Measurements from ENCODE around the gene OR56A1.
"Not testable (repeated sequence)": the region's sequence is repeated elsewhere in the genome, so short reads cannot be mapped to it uniquely, and the experiment has no call there.

OR56A1 gene

DNA sequence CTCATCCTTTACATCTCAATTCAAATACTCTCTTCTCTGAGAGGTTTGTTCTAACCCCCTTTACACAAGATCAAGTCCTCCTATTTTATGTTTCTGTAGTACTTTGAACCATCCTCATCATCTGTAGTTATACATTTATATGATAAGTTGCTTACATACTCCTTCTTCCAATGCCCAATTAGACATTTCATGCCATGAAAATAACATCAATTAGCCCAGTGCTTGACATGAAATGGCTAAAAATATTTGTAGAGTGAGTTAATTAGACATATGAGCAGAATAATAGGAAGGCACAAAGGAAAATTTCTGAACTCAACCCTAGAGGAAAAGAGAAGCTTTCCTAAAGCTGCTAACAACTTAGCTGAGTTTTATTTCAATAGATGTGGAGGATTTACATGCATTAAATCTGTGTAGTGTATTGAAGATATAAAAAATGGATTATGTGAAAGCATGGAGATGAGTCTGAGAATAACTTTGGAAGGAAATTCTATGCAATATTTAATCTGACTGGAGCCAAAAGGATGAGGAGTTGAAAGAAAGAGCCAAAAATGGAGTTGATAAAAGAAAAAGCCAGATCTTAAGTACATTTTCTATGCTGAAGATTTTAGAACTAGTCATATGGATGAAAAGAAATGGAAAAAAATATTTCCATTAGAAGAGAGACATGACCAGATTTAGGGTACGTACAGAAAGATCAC, at the start of gene OR56A1:
TSS of gene OR56A1 (minus strand) at position 51 of the 698 bp plus-strand sequence. CDS start 3,066 bp downstream, outside the sequence.
- DNase-seq (ENCODE audit: low spot score), result no peak

DNA sequence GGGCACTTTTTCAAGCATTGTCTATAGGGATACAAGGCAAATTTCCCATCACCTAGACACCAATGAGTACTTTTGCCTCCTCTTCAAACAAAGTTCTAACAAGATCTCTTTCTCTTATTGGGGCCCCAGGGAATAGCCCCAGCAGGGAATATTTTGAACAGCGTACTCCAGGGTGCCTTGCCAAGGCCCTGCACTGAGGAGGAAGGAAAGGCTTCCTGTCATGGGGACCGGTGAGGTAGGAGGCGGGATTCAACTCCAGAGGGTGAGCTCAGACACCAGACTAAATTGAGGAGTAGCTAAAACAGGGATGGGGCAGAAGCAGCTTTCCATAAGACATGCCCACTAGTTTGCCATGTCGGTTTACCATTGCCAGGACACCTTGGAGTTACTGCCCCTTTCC, 48.9 kb upstream of the OR56A1 start:
- DNase-seq (ENCODE audit: low spot score), result no peak

GRCh38 chr11:6077723-6078122, 47.2 kb upstream of the OR56A1 start:
- DNase-seq (ENCODE audit: low spot score), result no peak

DNA sequence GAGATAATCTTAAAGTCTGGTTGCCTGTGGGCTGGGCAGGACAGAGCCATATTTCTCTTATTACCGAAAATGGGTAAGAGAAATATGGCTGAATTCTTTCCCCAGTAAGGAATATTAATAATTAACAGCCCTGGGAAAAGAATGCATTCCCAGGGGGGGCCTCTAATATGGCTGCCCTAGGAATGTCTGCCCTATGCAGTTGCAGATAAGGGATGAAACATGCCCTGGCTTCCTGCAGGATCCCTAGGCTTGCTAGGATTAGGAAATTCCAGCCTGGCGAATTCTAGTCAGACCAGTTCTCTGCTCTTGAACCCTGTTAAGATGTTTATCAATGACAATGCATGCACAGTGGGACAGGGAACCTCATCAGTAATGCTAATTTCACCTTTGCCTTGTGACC, 45.9 kb upstream of the OR56A1 start:
- DNase-seq (ENCODE audit: low spot score), result not testable (repeated sequence)

DNA sequence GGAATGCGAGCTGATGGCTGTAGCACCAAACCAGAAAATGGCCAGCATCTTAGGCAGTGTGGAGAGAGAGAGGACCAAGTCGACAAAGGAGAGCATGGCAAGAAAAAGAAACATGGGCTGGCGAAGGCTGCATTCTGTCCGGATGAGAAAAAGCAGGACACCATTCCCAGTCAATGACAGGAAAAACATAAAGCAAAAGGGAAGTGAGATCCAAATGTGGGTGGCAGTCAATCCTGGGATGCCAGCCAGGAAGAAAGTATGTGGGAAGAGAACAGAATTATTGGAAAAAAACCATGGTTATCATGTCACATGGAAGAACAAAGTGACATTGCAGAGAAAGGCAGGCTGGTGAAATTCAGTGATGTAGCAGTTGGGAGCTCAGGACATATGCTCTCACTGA, 36.9 kb upstream of the OR56A1 start:
- DNase-seq (ENCODE audit: low spot score), result no peak

DNA sequence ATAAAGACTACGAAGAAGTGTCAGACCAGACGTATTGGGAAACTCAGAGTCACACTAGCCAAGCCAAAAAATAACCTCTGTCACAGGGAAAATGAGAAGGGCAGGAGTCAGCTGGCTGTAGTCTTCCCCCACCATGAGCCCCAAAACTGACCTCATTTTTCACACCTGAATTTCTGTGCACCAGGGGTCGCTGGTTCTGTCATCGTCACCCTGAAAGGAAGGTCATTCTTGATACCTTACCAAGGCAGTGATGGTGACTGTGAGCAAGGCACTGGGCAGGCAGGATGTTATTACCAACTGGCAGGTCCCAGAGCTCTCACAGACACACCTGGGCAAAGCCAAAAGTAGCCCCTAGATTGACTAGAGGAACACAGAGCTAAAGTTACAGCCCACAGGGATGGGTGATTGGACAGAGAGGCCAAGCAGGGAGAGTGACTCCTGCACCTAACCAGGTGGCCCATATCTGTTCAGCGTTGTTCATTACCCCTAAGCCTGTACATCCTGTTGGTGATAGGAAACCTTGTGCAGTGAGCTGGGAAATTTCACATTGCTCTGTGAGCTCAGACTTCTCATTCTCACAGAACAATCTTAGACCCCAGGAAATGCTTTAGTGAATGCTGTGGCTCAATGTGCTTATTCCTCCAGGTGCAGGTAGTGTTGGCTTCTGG, 32.3 kb upstream of the OR56A1 start:
- DNase-seq (ENCODE audit: low spot score), result peak; percentile 8

- no peak for DNase-seq (ENCODE audit: low spot score)
Observed at GRCh38 chr11:6061475-6061874, 30.9 kb upstream of the OR56A1 start.

DNA sequence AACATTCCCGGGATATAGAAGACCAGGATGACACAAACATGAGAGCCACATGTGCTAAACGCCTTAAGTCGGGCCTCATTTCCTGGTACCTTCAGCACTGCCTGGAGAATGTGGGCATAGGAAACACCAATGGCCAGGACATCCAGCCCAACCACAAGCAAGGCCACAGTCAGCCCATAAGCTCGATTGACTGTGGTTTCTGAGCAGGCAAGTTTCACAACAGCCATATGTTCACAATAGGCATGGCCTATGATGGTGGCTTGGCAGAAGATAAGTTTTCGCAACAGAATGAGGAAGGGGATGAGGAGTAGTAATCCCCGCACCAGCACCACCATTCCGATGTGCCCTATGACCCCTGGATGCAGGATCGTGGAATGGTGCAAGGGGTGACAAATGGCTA, 26.9 kb upstream of the OR56A1 start:
- DNase-seq (ENCODE audit: low spot score), result no peak

DNA sequence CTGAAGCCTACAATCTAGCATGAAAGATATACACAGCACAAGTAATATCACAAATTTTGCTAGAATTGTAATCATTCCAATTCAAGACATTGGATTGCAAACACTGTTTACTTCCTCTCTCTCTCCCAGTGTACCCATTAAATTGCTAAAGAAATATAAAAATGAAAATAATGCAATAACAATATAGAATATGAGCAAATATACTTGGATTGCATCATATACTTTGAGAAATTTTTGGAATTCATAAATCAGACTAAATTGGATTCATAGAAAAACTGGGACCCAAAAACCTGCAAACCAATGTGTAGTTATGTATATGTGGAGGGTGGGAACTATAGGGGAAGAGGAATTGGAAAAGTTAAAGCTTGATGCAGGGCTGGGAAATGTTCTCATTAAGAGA, 25.0 kb upstream of the OR56A1 start:
- no peak for DNase-seq (ENCODE audit: low spot score)

- no peak for DNase-seq (ENCODE audit: low spot score)
Observed at GRCh38 chr11:6052374-6052773, 21.8 kb upstream of the OR56A1 start.

GRCh38 chr11:6040874-6041273, 10.3 kb upstream of the OR56A1 start:
- DNase-seq (ENCODE audit: low spot score), result no peak

DNA sequence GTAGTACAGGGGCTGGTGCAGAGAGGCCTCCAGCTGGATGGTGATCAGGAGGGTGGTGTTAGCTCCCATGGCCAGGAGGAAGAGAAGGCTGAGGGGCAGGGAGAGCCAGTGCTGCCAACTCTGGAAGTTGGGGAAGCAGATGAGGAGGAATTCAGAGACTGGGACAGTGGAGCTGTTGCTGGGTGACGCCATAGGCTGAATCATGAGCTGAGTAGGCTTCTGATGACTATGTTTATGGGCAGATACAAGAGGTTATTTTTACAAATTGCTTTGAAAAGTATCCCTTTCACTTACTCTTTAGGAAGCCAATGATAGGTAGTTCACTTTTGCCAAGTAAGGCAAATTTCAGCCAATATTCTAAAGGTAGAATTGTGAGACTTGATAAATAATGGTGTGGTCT, 3.1 kb downstream of the OR56A1 start:
- DNase-seq (ENCODE audit: low spot score), result no peak

DNA sequence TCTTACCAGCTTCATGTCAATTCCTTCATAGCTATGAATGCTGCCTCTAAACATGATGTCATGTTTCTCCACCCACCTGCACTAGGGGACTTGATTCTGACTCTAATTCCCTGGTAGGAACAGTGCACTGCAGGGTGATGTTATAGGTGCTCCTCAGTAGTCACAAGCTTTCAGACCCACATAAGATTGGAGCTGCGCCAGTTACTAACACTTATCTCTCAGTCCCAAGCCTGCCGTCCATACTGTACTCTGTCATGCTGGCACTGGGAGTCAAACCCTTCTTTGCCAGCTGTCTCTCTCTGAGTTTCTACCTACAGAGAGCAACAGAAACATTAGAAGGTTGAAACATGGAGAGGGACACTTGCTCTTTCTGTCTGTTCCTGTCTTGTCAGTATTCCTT, 5.5 kb downstream of the OR56A1 start:
- DNase-seq (ENCODE audit: low spot score), result no peak

DNA sequence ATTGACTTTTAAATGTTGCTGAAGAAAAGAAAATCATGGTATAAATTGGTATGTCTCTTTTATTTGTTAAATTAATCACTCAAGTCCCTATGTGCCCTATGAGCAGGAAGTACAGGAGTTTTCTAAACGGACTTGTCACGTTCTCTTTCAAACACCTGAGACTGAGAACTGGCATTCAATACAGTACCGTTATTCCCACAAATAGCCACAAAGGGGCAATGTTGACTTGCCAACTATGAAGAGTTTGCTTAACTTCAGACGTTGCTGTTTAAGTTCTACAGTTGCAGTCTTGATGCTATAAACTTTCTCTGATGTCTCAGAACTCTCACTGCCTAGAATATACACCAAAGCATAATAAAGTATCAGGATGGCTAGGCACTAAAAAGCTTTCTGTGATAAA, 7.6 kb downstream of the OR56A1 start:
- peak; percentile 55 for DNase-seq (ENCODE audit: low spot score)

- DNase-seq (ENCODE audit: low spot score), result no peak
Observed at GRCh38 chr11:6013042-6013441, 17.5 kb downstream of the OR56A1 start.

GRCh38 chr11:6012035-6012668, 18.4 kb downstream of the OR56A1 start:
- DNase-seq (ENCODE audit: low spot score), result no peak

DNA sequence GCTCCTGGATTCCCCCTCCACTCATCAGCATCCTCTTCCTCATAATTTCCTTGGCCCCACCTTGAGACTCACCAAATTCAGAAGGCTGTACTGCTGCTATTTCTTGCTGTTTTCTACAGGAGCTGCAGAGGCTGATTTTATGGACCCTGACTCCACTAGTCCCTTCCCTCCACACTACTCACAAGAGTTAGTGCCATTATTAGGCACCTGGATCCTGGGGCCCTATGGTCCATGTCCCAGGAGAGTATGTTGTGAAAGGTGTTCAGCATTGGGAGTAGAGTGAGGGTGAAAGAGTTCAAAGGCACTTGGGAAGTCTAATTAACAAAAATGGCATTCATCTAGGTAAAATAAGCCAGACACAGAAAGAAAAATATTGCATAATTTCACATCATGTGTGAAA, 23.7 kb downstream of the OR56A1 start, which contains the start of gene OR56A4:
TSS of gene OR56A4 (minus strand) at position 101 of the 400 bp plus-strand sequence. CDS start 3,954 bp downstream, outside the sequence.
- DNase-seq (ENCODE audit: low spot score), result no peak

DNA sequence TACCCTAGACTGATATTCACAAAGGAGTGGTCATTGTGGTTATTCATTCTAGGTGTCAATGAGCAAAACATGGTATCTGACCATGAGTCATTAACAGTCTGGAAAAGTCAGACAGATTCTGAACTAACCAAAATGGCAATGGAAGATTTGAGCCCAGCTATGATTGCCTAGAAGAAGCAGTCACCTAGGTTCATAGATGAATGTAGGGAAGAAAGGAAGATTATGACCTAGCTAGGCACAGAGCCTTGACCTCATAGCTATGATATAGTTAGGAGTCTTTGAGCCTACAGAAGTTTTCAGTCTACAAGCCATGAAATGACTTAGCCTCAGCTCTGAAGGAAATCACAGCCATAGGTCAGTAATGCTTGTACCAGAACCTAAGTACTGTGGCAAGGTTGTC, 24.2 kb downstream of the OR56A1 start:
- DNase-seq (ENCODE audit: low spot score), result no peak

GRCh38 chr11:6002202-6002699, 28.3 kb downstream of the OR56A1 start:
- DNase-seq (ENCODE audit: low spot score), result no peak

GRCh38 chr11:5994791-5995190, 35.8 kb downstream of the OR56A1 start:
- DNase-seq (ENCODE audit: low spot score), result no peak

- DNase-seq (ENCODE audit: low spot score), result peak; percentile 19
Observed at GRCh38 chr11:5992604-5993251, 37.8 kb downstream of the OR56A1 start.

GRCh38 chr11:5992150-5992549, 38.4 kb downstream of the OR56A1 start:
- DNase-seq (ENCODE audit: low spot score), result no peak

GRCh38 chr11:5989203-5989602, 41.4 kb downstream of the OR56A1 start:
- no peak for DNase-seq (ENCODE audit: low spot score)

All from NAMALWA (cell line).